DMS53 treated with DMSO at 0.1 percent for 48 hours (cell line): Measurements from ENCODE around the gene HECTD2.
"Not testable (repeated sequence)": the region's sequence is repeated elsewhere in the genome, so short reads cannot be mapped to it uniquely, and the experiment has no call there.

Source experiments
- DNase-seq: peaks from one replicate; lab custom pipeline; 2025; ENCODE audit not compliant: unreplicated experiment; lab: John Stamatoyannopoulos, UW

The HECTD2 gene, protein sequence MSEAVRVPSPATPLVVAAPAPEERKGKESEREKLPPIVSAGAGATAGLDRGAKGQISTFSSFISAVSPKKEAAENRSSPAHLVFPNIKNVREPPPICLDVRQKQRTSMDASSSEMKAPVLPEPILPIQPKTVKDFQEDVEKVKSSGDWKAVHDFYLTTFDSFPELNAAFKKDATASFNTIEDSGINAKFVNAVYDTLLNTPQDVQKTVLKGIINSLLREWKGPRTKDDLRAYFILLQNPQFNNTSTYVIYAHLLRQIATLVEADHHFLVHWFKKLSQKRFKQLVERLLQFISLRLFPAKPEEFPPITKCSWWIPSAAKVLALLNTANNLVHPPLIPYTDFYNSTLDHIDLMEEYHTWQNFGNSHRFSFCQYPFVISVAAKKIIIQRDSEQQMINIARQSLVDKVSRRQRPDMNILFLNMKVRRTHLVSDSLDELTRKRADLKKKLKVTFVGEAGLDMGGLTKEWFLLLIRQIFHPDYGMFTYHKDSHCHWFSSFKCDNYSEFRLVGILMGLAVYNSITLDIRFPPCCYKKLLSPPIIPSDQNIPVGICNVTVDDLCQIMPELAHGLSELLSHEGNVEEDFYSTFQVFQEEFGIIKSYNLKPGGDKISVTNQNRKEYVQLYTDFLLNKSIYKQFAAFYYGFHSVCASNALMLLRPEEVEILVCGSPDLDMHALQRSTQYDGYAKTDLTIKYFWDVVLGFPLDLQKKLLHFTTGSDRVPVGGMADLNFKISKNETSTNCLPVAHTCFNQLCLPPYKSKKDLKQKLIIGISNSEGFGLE

GRCh38 chr10:91409869-91410637, at the start of gene HECTD2:
Gene HECTD2, plus strand, starts transcription at chr10:91410344. Its CDS starts 95 bp downstream, at chr10:91410439.
- DNase-seq = peak; percentile 58

DNA sequence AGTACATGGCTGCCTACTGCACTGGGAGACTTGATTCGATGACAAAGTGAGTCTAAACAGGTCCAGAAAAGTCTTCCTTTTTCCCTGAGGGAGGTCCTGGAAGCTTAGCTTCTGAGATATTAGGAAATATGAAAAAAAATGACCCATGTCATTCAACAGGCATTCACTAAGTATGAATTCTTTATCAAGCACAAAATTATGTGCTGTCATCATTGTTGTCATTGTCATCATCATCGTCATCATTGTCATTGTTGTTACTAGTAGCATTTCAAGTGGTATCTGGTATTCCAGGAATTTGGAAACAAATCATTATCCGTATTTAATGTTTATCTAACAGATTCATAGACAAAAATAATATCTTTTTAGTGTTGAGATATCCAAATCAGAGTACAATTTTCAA, 49.7 kb upstream of the HECTD2 start:
- DNase-seq = no peak

DNA sequence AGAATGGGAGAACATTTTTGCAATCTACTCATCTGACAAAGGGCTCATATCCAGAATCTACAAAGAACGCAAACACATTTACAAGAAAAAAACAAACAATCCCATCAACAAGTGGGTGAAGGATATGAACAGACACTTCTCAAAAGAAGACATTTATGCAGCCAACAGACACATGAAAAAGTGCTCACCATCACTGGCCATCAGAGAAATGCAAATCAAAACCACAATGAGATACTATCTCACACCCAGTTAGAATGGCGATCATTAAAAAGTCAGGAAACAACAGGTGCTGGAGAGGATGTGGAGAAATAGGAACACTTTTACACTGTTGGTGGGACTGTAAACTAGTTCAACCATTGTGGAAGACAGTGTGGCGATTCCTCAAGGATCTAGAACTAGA, 44.6 kb upstream of the HECTD2 start:
- DNase-seq = not testable (repeated sequence)

DNA sequence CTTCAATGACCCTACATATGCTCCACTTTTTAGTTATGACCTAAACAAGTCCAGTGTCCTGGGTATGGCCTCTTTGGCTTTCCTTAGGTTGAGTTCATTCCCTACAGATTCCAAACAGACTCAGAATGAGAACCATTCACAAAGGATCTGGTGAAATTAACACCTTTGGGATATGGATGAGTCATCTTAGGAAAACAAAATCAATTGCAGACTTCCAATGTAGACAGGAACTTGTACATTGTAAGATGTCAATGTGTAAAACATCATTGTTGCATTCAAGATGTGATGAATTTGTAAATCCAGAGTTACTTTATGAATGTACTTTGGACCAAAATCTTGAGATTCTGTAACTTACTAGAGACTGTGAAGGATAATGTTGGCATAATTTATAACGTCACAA, 43.4 kb upstream of the HECTD2 start:
- DNase-seq = peak; percentile 44

DNA sequence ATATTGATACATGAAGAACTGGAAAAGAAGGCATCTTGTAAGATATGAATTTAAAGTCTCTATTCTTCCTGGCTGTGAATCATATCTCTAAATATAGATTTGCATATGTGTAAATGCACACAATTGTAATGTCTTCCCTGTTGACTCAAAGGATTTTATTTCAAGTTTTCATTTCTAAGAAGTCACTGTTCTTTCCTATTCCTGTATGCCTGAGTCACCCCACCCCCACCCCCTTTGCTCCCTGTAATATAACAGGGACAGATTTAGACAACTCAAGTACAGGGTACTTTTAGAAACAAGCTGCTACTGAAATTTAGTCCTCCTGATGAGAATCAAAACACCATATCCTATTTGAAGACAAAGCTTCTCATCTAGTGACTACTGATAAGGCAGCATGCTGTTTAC, 43.0 kb upstream of the HECTD2 start:
- no peak for DNase-seq

- DNase-seq = no peak
Measured at GRCh38 chr10:91367558-91367957, 42.6 kb upstream of the HECTD2 start.

GRCh38 chr10:91369978-91370589, 40.1 kb upstream of the HECTD2 start:
- peak; percentile 10 for DNase-seq

DNA sequence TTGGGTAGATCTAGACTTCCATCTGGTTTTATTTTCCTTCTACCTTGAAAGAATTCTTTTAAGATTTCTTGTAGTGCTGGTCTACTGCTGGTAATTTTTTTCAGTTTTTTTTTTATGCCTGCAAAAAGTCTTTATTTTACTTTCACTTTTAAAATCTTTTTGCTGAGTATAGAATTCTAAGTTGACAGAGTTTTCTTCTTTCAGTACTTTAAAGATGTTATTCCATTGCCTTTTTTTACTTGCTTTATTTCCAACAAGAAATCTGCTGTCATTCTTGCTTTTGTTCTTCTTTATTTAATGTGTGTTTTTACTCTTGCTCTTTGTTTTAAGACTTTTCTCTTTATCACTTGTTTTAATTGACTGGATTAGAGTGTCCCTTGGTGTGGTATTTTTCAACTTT, 36.1 kb upstream of the HECTD2 start:
- no peak for DNase-seq

GRCh38 chr10:91378061-91378460, 32.1 kb upstream of the HECTD2 start:
- DNase-seq = no peak

GRCh38 chr10:91380873-91381256, 29.3 kb upstream of the HECTD2 start:
- DNase-seq = no peak

DNA sequence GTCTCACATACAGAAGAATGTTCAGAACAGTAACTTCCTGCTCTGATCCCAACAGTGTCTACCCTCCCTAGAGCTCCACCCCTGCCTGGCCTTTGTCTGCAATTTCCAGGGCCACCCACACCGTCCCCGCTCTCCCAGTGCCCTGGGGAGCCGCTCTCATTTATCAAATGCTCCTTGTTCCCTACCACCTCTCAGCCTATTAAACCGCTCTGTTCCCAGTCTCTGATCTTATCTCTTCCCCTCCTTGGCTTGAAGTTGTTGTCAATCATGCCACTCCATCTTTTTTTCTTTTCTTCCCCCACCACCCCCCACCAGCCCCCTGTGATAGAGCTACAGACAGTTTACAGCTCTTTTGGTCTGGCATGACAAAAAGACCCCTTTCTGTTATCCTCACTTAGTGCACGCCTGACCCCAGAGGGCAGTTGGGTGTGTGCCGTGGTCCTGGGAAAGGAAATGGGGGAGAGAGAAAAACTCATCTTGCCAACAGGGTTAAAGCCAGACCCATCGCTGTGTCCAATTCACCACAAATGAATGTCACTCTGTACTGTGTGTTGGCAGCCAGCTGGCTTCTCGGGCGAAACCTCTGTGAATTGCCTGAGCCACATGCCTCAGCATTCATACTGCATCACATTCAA, 28.8 kb upstream of the HECTD2 start:
- no peak for DNase-seq

GRCh38 chr10:91385306-91386085, 24.6 kb upstream of the HECTD2 start:
- no peak for DNase-seq

- DNase-seq = peak; percentile 70
Measured at GRCh38 chr10:91389636-91390512, 20.3 kb upstream of the HECTD2 start.

DNA sequence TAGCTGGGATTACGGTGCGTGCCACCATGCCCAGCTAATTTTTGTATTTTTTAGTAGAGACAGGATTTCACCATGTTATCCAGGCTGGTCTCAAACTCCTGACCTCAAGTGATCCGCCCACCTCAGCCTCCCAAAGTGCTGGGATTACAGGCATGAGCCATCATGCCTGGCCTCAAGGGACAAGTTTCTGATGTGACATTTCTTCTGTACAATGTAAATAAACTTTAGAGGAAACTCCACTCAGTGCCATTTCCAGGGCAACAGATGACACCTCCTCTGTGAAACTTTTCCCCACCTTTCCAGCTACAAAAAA, 19.7 kb upstream of the HECTD2 start:
- DNase-seq = not testable (repeated sequence)

DNA sequence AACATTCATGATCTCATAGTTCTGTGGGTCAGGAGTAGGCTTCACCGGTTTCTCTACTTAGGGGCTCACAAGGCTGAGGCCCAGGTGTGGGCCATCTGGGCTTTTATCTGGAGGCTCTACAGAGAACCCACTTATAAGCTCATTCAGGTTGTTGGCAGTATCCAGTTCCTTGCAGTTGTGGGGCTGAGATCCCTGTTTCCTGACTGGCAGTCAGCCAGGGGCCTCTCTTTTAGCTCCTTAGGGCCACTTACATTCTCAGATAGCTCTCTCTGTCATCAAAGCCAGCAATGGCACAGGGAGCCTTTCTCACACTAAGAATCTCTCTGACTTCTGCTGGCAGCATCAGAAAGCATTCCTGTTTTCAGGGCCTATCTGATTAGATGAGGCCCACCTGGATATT, 18.2 kb upstream of the HECTD2 start:
- DNase-seq = peak; percentile 42

DNA sequence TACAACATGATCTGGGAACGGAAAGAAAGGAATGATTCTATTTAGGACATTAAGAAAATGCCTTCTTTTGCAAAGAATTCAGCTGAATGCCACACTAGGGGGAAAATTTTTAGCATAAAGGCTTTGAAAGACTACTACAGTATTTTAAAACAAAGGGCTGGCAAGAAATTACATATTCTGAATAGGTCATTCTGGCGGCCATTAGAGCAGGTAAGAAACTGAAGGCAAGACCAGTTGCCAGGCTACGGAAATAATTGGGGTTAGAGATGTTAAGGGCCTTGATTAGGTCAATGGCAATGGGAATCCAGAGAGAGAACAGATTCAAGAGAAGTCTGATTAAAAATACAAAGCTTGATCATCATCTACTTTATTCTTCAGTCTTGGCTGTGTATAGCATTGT, 3.8 kb upstream of the HECTD2 start:
- no peak for DNase-seq

DNA sequence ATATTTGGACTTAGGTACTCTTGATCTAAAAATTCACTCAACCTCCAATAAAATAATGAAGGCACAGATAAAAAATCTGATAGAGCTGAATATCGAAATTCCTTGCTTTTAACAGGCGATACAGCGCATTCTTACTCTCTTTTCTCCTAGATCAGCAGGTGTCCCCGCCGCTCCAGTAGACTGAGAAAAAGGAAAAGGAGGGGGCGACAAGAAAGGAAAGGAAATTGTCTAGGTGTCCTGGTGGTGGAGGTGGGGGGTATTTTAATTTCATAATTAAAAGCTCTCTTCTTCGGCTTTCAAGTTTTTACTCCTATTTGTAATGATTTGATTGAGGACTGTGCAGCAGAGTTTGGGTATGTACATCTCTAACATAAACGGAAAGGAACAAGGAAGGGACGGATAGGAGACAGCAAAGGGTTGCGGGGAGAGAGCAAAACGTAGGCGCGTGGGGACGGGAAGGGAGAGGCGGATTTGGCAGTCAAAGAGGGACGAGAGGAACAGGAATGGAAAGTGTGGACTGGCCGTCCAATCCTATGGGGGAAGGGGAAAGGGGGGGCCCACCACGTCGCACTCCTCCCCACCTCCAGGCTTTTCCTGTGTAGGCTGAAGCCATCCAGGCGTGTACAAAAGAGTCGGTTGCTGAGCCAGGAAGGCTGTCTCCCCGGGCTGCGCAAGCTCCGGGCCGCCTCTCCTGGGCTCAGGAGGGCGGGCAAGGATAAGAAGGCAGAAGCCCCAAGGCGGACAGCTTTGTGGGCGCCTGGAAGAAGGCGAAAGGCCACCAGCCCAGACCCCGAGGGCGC, 875 bp upstream of the HECTD2 start:
- DNase-seq = peak; percentile 68

DNA sequence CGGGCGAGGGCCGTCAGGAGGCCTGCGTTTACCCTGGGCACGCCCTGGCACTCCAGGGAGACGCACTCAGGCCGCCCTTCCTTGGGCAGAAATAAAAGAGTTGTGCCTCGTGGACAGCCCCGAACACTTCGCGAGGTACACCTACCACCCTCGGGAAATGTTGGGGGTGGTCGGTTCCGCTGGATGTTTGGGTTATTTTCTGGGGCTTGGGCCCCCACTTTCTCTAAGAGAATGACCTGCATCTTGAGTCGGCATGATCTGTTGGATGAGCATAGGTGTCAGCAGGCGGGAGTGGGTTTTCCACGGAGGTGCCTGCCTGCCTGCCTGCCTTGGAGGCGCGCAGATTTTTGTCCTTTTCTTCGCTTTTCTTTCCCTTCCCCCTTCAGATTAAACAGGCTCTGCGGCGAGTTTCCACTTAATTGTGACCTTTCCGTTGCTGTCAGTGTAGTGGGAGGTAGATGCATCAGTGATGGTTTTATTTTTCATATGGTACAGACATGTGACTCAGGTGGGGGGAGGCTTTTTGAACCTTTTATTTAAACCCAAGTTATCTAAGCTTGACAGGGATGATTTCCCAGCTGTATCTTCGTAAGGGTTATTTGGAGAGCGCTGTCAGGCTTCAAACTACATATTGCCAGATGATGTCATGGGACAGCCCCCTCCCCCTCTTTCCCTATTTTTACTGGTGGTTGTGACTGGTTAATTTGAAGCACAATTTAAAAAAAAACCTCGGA, 661 bp downstream of the HECTD2 start:
- DNase-seq = no peak
